GM23338 (cell line): ENCODE data around the gene ZNF689. TPM values are rescaled to one million over a fixed set of nuclear protein-coding genes. Genes with fewer than 3 reads are reported as not detected.

Experiments used
- ATAC-seq: fragments of 200-7000 bp; cut with Tn5 transposase; 3 replicates; pipeline ENCODE4 v1.9.1; 2020
- DNase-seq: peaks from one replicate; pipeline ENCODE4 v3.0.0-alpha.2; 2015; ENCODE audit warnings: low spot score
- H2AFZ ChIP-seq: fragments of 200-600 bp; sonication (generic); 2 replicates; pipeline ENCODE4 v1.8.0; 2016; ENCODE audit warnings: antibody characterized with exemption, mild to moderate bottlenecking, moderate library complexity
- H3F3A ChIP-seq: fragments of 200-600 bp; sonication (generic); replicated peaks from 2 replicates; pipeline ENCODE4 v1.8.0; 2017; ENCODE audit warnings: antibody characterized with exemption, mixed run types, low read depth
- H3K27ac ChIP-seq: fragments of 200-600 bp; sonication (generic); 2 replicates; pipeline ENCODE4 v1.6.1; 2016; ENCODE audit warnings: low read depth
- H3K27me3 ChIP-seq: fragments of 200-600 bp; sonication (generic); 2 replicates; pipeline ENCODE4 v1.8.0; 2016; ENCODE audit warnings: mild to moderate bottlenecking, mixed run types, moderate library complexity; ENCODE audit not compliant: insufficient read depth
- H3K36me3 ChIP-seq: fragments of 200-600 bp; sonication (generic); 2 replicates; pipeline ENCODE4 v1.8.0; 2016; ENCODE audit warnings: mild to moderate bottlenecking; ENCODE audit not compliant: insufficient read depth
- H3K4me1 ChIP-seq: fragments of 200-600 bp; sonication (generic); 2 replicates; pipeline ENCODE4 v1.8.0; 2016; ENCODE audit warnings: mild to moderate bottlenecking, moderate library complexity; ENCODE audit not compliant: insufficient read depth
- H3K4me2 ChIP-seq: fragments of 200-600 bp; sonication (generic); 2 replicates; pipeline ENCODE4 v1.7.1; 2017; ENCODE audit warnings: mixed run types
- H3K4me3 ChIP-seq: fragments of 200-600 bp; sonication (generic); 2 replicates; pipeline ENCODE4 v1.6.1; 2016; ENCODE audit warnings: mixed run types
- H3K79me2 ChIP-seq: fragments of 200-600 bp; sonication (generic); replicated peaks from 2 replicates; pipeline ENCODE4 v1.8.0; 2017; ENCODE audit warnings: mild to moderate bottlenecking; ENCODE audit not compliant: insufficient read depth
- H3K9me2 ChIP-seq: fragments of 200-600 bp; sonication (generic); 2 replicates; pipeline ENCODE4 v1.8.0; 2017; ENCODE audit not compliant: insufficient read depth
- H4K20me1 ChIP-seq: fragments of 200-600 bp; sonication (generic); replicated peaks from 2 replicates; pipeline ENCODE4 v1.8.0; 2017; ENCODE audit warnings: mild to moderate bottlenecking; ENCODE audit not compliant: insufficient read depth
- H3K27ac Mint-ChIP-seq: 2 replicates; pipeline ENCODE4 v1.8.0; 2020; ENCODE audit warnings: inconsistent platforms, mild to moderate bottlenecking, moderate library complexity, mixed read lengths
- H3K27me3 Mint-ChIP-seq: 3 replicates; pipeline ENCODE4 v1.8.0; 2022; ENCODE audit warnings: low read depth, mild to moderate bottlenecking, moderate library complexity, mixed read lengths, inconsistent platforms; ENCODE audit not compliant: insufficient read depth, poor library complexity
- H3K36me3 Mint-ChIP-seq: 3 replicates; pipeline ENCODE4 v1.8.0; 2021; ENCODE audit warnings: low read depth, mild to moderate bottlenecking, inconsistent platforms, moderate library complexity, mixed read lengths
- H3K4me1 Mint-ChIP-seq: 3 replicates; pipeline ENCODE4 v1.8.0; 2020; ENCODE audit warnings: mild to moderate bottlenecking, inconsistent platforms, mixed read lengths
- H3K4me3 Mint-ChIP-seq: 3 replicates; pipeline ENCODE4 v1.8.0; 2021; ENCODE audit warnings: moderate library complexity, mild to moderate bottlenecking, inconsistent platforms, mixed read lengths
- H3K9me3 Mint-ChIP-seq: 3 replicates; pipeline ENCODE4 v1.8.0; 2020; ENCODE audit warnings: moderate library complexity, mild to moderate bottlenecking, inconsistent platforms, mixed read lengths
- CREB1 ChIP-seq: fragments of 250-450 bp; sonication (Bioruptor Pico); IDR thresholded peaks from 2 replicates; pipeline ENCODE4 v1.5.0; 2020; ENCODE audit warnings: low read depth, mild to moderate bottlenecking, moderate library complexity
- CTCF ChIP-seq, 2 experiments: fragments of 200-600 bp in 1 of 2; sonication (generic) in 1 of 2; conservative IDR thresholded peaks; 2 replicates each; pipeline versions ENCODE4 v1.5.1 to v1.6.1; 2016 to 2017; ENCODE audit warnings: antibody characterized with exemption in 2 of 2, low read depth in 2 of 2, mild to moderate bottlenecking in 2 of 2, moderate library complexity in 1 of 2
- ETS1 ChIP-seq: IDR thresholded peaks from 2 replicates; pipeline ENCODE4 v1.6.1; 2016; ENCODE audit warnings: antibody characterized with exemption
- EZH2 ChIP-seq: fragments of 200-600 bp; sonication (generic); IDR thresholded peaks from one replicate; pipeline ENCODE4 v1.8.0; 2017; ENCODE audit warnings: antibody characterized with exemption, mild to moderate bottlenecking, low read depth; ENCODE audit not compliant: unreplicated experiment
- EZH2phosphoT487 ChIP-seq: fragments of 200-600 bp; sonication (generic); IDR thresholded peaks from one replicate; pipeline ENCODE4 v1.8.1; 2018; ENCODE audit warnings: antibody characterized with exemption; ENCODE audit not compliant: unreplicated experiment
- JUNB ChIP-seq: IDR thresholded peaks from one replicate; pipeline ENCODE4 v1.6.1; 2016; ENCODE audit warnings: antibody characterized with exemption; ENCODE audit not compliant: unreplicated experiment
- NANOG ChIP-seq: IDR thresholded peaks from 2 replicates; pipeline ENCODE4 v1.6.1; 2016; ENCODE audit warnings: antibody characterized with exemption, borderline replicate concordance
- POLR2AphosphoS5 ChIP-seq: IDR thresholded peaks from 2 replicates; pipeline ENCODE4 v1.6.1; 2016; ENCODE audit warnings: antibody characterized with exemption, low read depth
- REST ChIP-seq: IDR thresholded peaks from one replicate; pipeline ENCODE4 v1.6.1; 2018; ENCODE audit warnings: antibody characterized with exemption; ENCODE audit not compliant: unreplicated experiment
- STAT1 ChIP-seq: IDR thresholded peaks from one replicate; pipeline ENCODE4 v1.6.1; 2016; ENCODE audit warnings: antibody characterized with exemption; ENCODE audit not compliant: unreplicated experiment
- ZNF114 ChIP-seq: fragments of 250-450 bp; sonication (Bioruptor Pico); IDR thresholded peaks from 2 replicates; pipeline ENCODE4 v1.5.0; 2020; ENCODE audit warnings: mild to moderate bottlenecking, moderate library complexity
- ZNF331 ChIP-seq: fragments of 250-450 bp; sonication (Bioruptor Pico); IDR thresholded peaks from 2 replicates; pipeline ENCODE4 v1.5.0; 2020; ENCODE audit warnings: low read depth, mild to moderate bottlenecking, moderate library complexity
- ZNF462 ChIP-seq: fragments of 250-450 bp; sonication (Bioruptor Pico); IDR thresholded peaks from 2 replicates; pipeline ENCODE4 v1.5.0; 2020; ENCODE audit warnings: mild to moderate bottlenecking, moderate library complexity
- polyA plus RNA-seq: library from polyadenylated mRNA; unstranded; fragments of >200 nt; fragmentation: Nextera tagmentation; extraction: Ambion mirVana; gene quantifications from 2 replicates; pipeline ENCODE4 v1.2.1, GENCODE V29; 2016
- total RNA-seq: library from RNA; depleted of rRNA; stranded (reverse); fragments of >200 nt; shearing (Covaris generic); gene quantifications from 2 replicates; pipeline ENCODE4 v1.2.3, GENCODE V29; 2014

ZNF689 gene
- total and polyA plus RNA-seq, 2 experiments from 2014 or later: 5.3 to 16.7 TPM

- no peak for DNase-seq
- no peaks in the 10 kb centered on the region for H4K20me1 ChIP-seq
These were observed 54.1 kb downstream of the ZNF689 start for GRCh38 chr16:30556125-30556473.

More at GRCh38 chr16:30556125-30556473, 54.1 kb downstream of the ZNF689 start:
- H2AFZ ChIP-seq: no peak overlapping the region
- Mint-ChIP-seq H3K36me3 (peaks cover 21% of the 10 kb centered on the region), H3K27me3 (peaks cover 18% of the 10 kb centered on the region), H3K9me3 (no peaks in the 10 kb centered on the region; the same call in 2 of the 3 replicates), H3K4me3 (peak overlapping the region; percentile 54), H3K27ac (peak overlapping the region; percentile 3; the same call in 1 of the 2 replicates), H3K4me1 (peaks cover 21% of the 10 kb centered on the region)
- no peak for ATAC-seq
- 0 out of 2 replicates have a peak, but pooled peaks cover 17% of the 10 kb centered on the region for H3F3A ChIP-seq
- H3K27me3 ChIP-seq: no peaks in the 10 kb centered on the region
- no peak overlapping the region for H3K4me3 ChIP-seq
- H3K9me2 ChIP-seq: 0 out of 2 replicates have a peak, but pooled peaks cover 3% of the 10 kb centered on the region
- no peaks in the 10 kb centered on the region; the same call in 1 of the 2 replicates for H3K36me3 ChIP-seq
- no peak overlapping the region for H3K4me2 ChIP-seq
- no peak overlapping the region for H3K27ac ChIP-seq
- H3K79me2 ChIP-seq: peaks cover 3% of the 10 kb centered on the region; the same call in 1 of the 2 replicates
- TF ChIP-seq CTCF (conservative IDR thresholded peaks at IDR 0.05; ENCODE audit: low read depth in 2 of 2) (no peak), CREB1 (CRISPR knock-in tag) (no peak), EZH2 (no peak), ZNF114 (CRISPR knock-in tag) (no peak), ETS1 (no peak), STAT1 (no peak), ZNF331 (CRISPR knock-in tag) (no peak), EZH2phosphoT487 (no peak), REST (no peak), ZNF462 (no peak), NANOG (no peak), JUNB (no peak), POLR2AphosphoS5 (no peak)
- H3K4me1 ChIP-seq: peaks cover 20% of the 10 kb centered on the region
